PC-9 (cell line): ENCODE measurements around the gene LMOD2.

Experiments
- EZH2 ChIP-seq: fragments of 200-600 bp; sonication (generic); IDR thresholded peaks from 2 replicates; pipeline ENCODE4 v1.8.0; 2017; ENCODE audit warnings: antibody characterized with exemption, low read depth
- TF ChIP-seq, protein P1 (sequence below): fragments of 200-600 bp; sonication (generic); conservative IDR thresholded peaks from 2 replicates; pipeline ENCODE4 v1.6.1; 2017; ENCODE audit warnings: mixed run types, antibody characterized with exemption, mild to moderate bottlenecking, moderate library complexity

GRCh38 chr7:123637878-123638277 is 17.8 kb upstream of the LMOD2 start:
- TF ChIP-seq, protein P1, sequence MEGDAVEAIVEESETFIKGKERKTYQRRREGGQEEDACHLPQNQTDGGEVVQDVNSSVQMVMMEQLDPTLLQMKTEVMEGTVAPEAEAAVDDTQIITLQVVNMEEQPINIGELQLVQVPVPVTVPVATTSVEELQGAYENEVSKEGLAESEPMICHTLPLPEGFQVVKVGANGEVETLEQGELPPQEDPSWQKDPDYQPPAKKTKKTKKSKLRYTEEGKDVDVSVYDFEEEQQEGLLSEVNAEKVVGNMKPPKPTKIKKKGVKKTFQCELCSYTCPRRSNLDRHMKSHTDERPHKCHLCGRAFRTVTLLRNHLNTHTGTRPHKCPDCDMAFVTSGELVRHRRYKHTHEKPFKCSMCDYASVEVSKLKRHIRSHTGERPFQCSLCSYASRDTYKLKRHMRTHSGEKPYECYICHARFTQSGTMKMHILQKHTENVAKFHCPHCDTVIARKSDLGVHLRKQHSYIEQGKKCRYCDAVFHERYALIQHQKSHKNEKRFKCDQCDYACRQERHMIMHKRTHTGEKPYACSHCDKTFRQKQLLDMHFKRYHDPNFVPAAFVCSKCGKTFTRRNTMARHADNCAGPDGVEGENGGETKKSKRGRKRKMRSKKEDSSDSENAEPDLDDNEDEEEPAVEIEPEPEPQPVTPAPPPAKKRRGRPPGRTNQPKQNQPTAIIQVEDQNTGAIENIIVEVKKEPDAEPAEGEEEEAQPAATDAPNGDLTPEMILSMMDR, result no peak
- TF ChIP-seq EZH2, result no peak
